A549 (cell line): ENCODE measurements around the gene IGLON5. TPM values are rescaled to one million over a fixed set of nuclear protein-coding genes. Genes with fewer than 3 reads are reported as not detected.
A peak's percentile ranks its signal among the peaks of the same experiment; 100 is the strongest.

Experiments used
- ATAC-seq, 2 experiments: fragments of 200-7000 bp in 1 of 2; fragments of >200 bp in 1 of 2; cut with Nextera tagmentation in 1 of 2; cut with Tn5 transposase in 1 of 2; 3 replicates each; pipeline versions ENCODE4 v1.8.0 to v1.9.1; 2018 to 2020; ENCODE audit warnings: mild to moderate bottlenecking in 1 of 2, moderate library complexity in 1 of 2
- CTCF ChIA-PET: fragments of 300-600 bp; sonication (Branson Sonifier 250); formaldehyde crosslinking; extraction: SDS; loops from one replicate; lab custom pipeline; 2021; ENCODE audit warnings: antibody characterized with exemption, inconsistent platforms; lab: Yijun Ruan, JAX
- POLR2A ChIA-PET: fragments of 350-600 bp; formaldehyde crosslinking; extraction: SDS; loops from one replicate; lab custom pipeline; 2021; ENCODE audit warnings: antibody characterized with exemption, inconsistent platforms; lab: Yijun Ruan, JAX
- DNase-seq, 2 experiments: peaks; one replicate each; pipeline versions ENCODE4 v3.0.0 to v3.0.0-alpha.2; 2011 to 2016; ENCODE audit warnings: low read depth in 1 of 2, low spot score in 1 of 2
- FAIRE-seq: peaks from 2 replicates; lab custom pipeline; 2011; peaks lifted over from hg19 to GRCh38; lab: Jason Lieb, UNC
- H3K27ac ChIP-seq, 2 experiments: fragments of >200 bp; sonication (Bioruptor Twin); formaldehyde crosslinking; 3 replicates each; pipeline ENCODE4 v1.5.1; 2016 to 2017
- H3K4me1 ChIP-seq: fragments of >200 bp; sonication (Bioruptor Twin); formaldehyde crosslinking; 3 replicates; pipeline ENCODE4 v1.6.1; 2016
- H3K4me2 ChIP-seq: fragments of >200 bp; sonication (Bioruptor Twin); formaldehyde crosslinking; 3 replicates; pipeline ENCODE4 v1.6.1; 2016
- H3K4me3 ChIP-seq: fragments of >200 bp; sonication (Bioruptor Twin); formaldehyde crosslinking; 3 replicates; pipeline ENCODE4 v1.5.1; 2016
- H3K9me3 ChIP-seq: fragments of >200 bp; sonication (Bioruptor Twin); formaldehyde crosslinking; 3 replicates; pipeline ENCODE4 v1.6.1; 2016
- CBX2 ChIP-seq: fragments of 200-600 bp; sonication (generic); IDR thresholded peaks from 2 replicates; pipeline ENCODE4 v1.6.1; 2016; ENCODE audit warnings: low read depth, mild to moderate bottlenecking, borderline replicate concordance
- CBX8 ChIP-seq: fragments of 200-600 bp; sonication (generic); IDR thresholded peaks from 2 replicates; pipeline ENCODE4 v1.6.1; 2016
- EHF ChIP-seq: fragments of 250-450 bp; sonication (Bioruptor Pico); IDR thresholded peaks from 2 replicates; pipeline ENCODE4 v1.5.0; 2020; ENCODE audit warnings: mild to moderate bottlenecking
- EP300 ChIP-seq, 2 experiments: fragments of >200 bp; sonication (Bioruptor Twin); formaldehyde crosslinking; IDR thresholded peaks; 2 replicates in 1 of 2; 3 replicates in 1 of 2; pipeline ENCODE4 v1.6.1; 2016 to 2017
- GATA3 ChIP-seq: IDR thresholded peaks from 2 replicates; pipeline ENCODE4 v1.6.1; 2012; ENCODE audit warnings: borderline replicate concordance
- HOXA7 ChIP-seq: fragments of 250-450 bp; sonication (Bioruptor Pico); IDR thresholded peaks from 2 replicates; pipeline ENCODE4 v1.5.0; 2020; ENCODE audit warnings: mild to moderate bottlenecking, moderate library complexity
- MAFK ChIP-seq: fragments of 450-650 bp; IDR thresholded peaks from 2 replicates; pipeline ENCODE4 v1.6.1; 2014; ENCODE audit not compliant: partially characterized antibody
- NR3C1 ChIP-seq: fragments of >200 bp; sonication (Bioruptor Twin); formaldehyde crosslinking; IDR thresholded peaks from 3 replicates; pipeline ENCODE4 v1.6.1; 2017
- PHF8 ChIP-seq: fragments of 200-600 bp; sonication (generic); IDR thresholded peaks from 2 replicates; pipeline ENCODE4 v1.6.1; 2016; ENCODE audit warnings: low read depth, mild to moderate bottlenecking, antibody characterized with exemption, moderate library complexity, borderline replicate concordance
- POLR2A ChIP-seq: IDR thresholded peaks from 2 replicates; pipeline ENCODE4 v1.6.1; 2012; ENCODE audit warnings: mild to moderate bottlenecking, low read length
- POLR2AphosphoS2 ChIP-seq: conservative IDR thresholded peaks from 2 replicates; pipeline ENCODE4 v1.6.1; 2012; ENCODE audit warnings: low read length, improper control_type of control experiment, inconsistent platforms
- RAD21 ChIP-seq, 2 experiments: fragments of >200 bp in 1 of 2; sonication (Bioruptor Twin) in 1 of 2; formaldehyde crosslinking in 1 of 2; IDR thresholded peaks in 1 of 2; conservative IDR thresholded peaks in 1 of 2; 2 replicates in 1 of 2; 3 replicates in 1 of 2; pipeline ENCODE4 v1.6.1; 2012 to 2018; ENCODE audit warnings: inconsistent platforms in 1 of 2
- RARB ChIP-seq: fragments of 250-450 bp; sonication (Bioruptor Pico); IDR thresholded peaks from 2 replicates; pipeline ENCODE4 v1.8.0; 2021; ENCODE audit warnings: mild to moderate bottlenecking, moderate library complexity
- RFX5 ChIP-seq: fragments of 450-650 bp; IDR thresholded peaks from 2 replicates; pipeline ENCODE4 v1.7.1; 2014; ENCODE audit warnings: antibody characterized with exemption, mild to moderate bottlenecking, moderate library complexity
- TP53 ChIP-seq: fragments of 250-450 bp; sonication (Bioruptor Pico); IDR thresholded peaks from 2 replicates; pipeline ENCODE4 v1.5.0; 2021; ENCODE audit warnings: mild to moderate bottlenecking, moderate library complexity
- ZFP36 ChIP-seq: fragments of 450-650 bp; IDR thresholded peaks from 2 replicates; pipeline ENCODE4 v1.6.1; 2014; ENCODE audit warnings: borderline replicate concordance; ENCODE audit not compliant: partially characterized antibody
- whole genome bisulfite sequencing: methylation state at CpG from one replicate; pipeline ENCODE4 v1.1.6; 2017; ENCODE audit errors: missing lambda C conversion rate; 5-methylcytosine and 5-hydroxymethylcytosine counted together
- polyA plus RNA-seq, 4 experiments: library from polyadenylated mRNA; depleted of rRNA in 3 of 4; stranded (reverse); fragments of >200 nt; fragmentation: RNase III in 1 of 4; extraction: RNeasy Plus Mini Kit Qiagen cat#74134 plus additional on column Dnase treatment in 1 of 4; gene quantifications; 2 replicates in 3 of 4; 3 replicates in 1 of 4; pipeline ENCODE4 v1.2.3, GENCODE V29; 2011 to 2017
- TF ChIP-seq, protein P1 (sequence below): fragments of >200 bp; sonication (Bioruptor Twin); formaldehyde crosslinking; IDR thresholded peaks from 2 replicates; pipeline ENCODE4 v1.6.1; 2016
- TF ChIP-seq, protein P2 (sequence below): fragments of >200 bp; sonication (Bioruptor Twin); formaldehyde crosslinking; IDR thresholded peaks from 3 replicates; pipeline ENCODE4 v1.6.1; 2016
- TF ChIP-seq, protein P3 (sequence below): fragments of 200-600 bp; sonication (generic); IDR thresholded peaks from 2 replicates; pipeline ENCODE4 v1.6.1; 2016; ENCODE audit warnings: antibody characterized with exemption, mild to moderate bottlenecking, moderate library complexity
- TF ChIP-seq, protein P4 (sequence below): fragments of >200 bp; sonication (Bioruptor Twin); formaldehyde crosslinking; IDR thresholded peaks from 3 replicates; pipeline ENCODE4 v1.5.1; 2016

IGLON5 gene
- polyA plus RNA-seq, 2 of the 4 experiments (the other 2 are of a cell fraction): 0.04 to 0.06 TPM

DNA sequence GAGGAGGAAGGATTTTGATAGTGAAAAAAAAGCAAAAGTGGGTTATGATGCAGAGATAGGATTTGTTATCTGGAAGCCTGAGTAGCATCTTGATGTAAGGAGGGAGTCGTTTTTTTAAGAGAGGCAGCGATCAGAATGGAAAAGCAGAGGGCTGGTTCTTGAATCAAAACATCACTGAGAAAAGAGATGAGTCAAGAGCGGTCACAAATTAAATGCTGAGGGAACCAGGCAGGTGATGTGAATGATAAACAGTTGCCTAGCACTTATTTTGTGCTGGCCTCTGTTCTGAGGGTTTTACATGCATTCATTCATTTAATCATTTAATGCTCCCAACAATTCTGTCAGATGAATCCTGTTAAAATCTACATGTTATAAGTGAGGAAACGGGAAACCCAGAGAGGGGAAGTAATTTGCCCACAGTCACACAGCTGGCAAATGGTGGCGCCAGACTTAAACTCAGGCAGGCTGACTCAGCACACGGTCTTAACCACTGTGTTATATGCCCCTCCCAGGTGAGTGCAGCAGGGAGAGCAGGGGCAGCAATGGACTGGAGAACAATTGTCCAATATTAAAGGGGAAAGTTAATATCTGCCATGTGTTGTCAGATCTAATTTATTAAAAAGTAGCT, 39.1 kb upstream of the IGLON5 start:
- Histone ChIP-seq H3K4me2 (no peak overlapping the region), H3K4me1 (peaks cover 12% of the 10 kb centered on the region; the same call in 2 of the 3 replicates), H3K4me3 (no peak overlapping the region), H3K9me3 (no peaks in the 10 kb centered on the region), H3K27ac (no peak overlapping the region)
- ATAC-seq (no peak), FAIRE-seq (no peak), DNase-seq (no peak)
- ChIA-PET CTCF (interaction anchor here (1.0 to 2.9 kb wide), 3 partner anchors 10 to 15 kb away, joined by 3 to 12 read pairs (median 5); no protein-coding TSS in a partner anchor), POLR2A (no interaction called here)
- 61% methylated on average over 6 of the region's 6 CpGs for WGBS
- TF ChIP-seq CBX8 (no peak), EP300 (IDR thresholded peaks at IDR 0.05) (no peak), MAFK (peak; percentile 7)

DNA sequence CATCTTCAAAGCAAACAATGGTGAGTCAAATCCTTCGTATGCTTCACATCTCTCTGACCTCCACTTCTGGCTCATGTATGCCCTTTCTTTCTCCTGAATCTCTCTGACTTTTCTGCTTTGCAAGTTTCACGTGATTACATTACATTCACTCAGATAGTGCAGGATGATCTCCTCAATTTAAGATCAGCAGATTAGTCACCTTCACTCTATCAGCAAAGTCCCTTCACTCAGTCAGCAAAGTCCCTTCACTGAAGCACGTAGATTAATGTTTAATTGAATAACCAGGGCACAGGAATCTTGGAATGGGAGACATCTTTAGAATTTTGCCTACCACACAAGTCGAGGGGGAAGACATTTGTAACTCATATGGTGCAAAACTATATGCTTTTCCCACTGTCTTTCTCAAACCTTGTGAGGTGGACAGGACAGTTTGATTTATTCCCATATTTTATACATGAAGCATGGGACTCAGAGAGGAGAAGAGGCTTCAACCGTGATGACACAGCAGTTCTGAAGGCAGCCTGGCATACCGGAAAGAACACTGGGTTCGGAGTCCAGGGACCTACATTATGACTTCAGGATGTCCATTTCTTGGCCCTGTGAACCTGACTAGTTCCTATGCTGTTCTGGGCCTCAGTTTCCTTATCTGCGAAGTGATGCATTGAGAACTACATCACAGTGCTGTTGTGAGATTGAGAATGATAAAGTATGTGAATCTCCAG, 37.2 kb upstream of the IGLON5 start:
- POLR2A ChIA-PET: no interaction called here
- Histone ChIP-seq H3K9me3 (no peaks in the 10 kb centered on the region), H3K27ac (peak overlapping the region; percentile 32 to 39; a peak in 4 of 6 replicates), H3K4me3 (no peak overlapping the region), H3K4me1 (peaks cover 12% of the 10 kb centered on the region; the same call in 2 of the 3 replicates), H3K4me2 (peak overlapping the region; percentile 37)
- peak; percentile 49 for FAIRE-seq
- ATAC-seq: peak; percentile 57 to 72; a peak in 4 of 6 replicates
- CTCF ChIA-PET: interaction anchor here (2.9 kb wide), 1 partner anchor 15 kb away, joined by 12 read pairs; no protein-coding TSS in a partner anchor
- peak in 1 of 2 experiments; percentile 37 for DNase-seq
- WGBS: 43% methylated on average over 8 of the region's 8 CpGs
- TF ChIP-seq PHF8: no peak
- TF ChIP-seq HOXA7 (CRISPR knock-in tag): no peak
- TF ChIP-seq MAFK: peak; percentile 87
- no peak for TF ChIP-seq NR3C1
- no peak for TF ChIP-seq CBX2

DNA sequence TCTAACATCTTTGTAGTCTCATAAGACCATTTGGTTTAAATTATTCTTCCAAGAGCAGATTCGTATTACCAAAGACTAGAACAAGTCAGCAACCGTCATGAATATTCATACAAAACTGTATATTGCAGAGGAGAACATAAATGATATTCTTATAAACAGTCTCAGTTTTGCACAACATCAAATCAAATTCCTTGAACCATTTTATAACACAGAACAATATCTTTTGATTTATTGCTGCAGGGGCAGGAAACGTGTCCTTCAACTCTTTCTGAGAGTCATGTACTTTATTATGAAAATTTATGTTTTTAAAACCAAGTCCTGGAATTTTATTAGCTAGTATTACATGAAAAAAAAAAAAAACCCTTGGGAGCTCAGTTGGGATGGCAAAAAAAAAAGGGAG, 34.3 kb upstream of the IGLON5 start:
- no peak for ATAC-seq
- ChIA-PET POLR2A (no interaction called here), CTCF (interaction anchor here (1.7 kb wide), 1 partner anchor 18 kb away, joined by 5 read pairs; no protein-coding TSS in a partner anchor)
- Histone ChIP-seq H3K4me3 (no peak overlapping the region), H3K27ac (no peak overlapping the region), H3K4me2 (no peak overlapping the region), H3K4me1 (peaks cover 12% of the 10 kb centered on the region; the same call in 2 of the 3 replicates), H3K9me3 (peaks cover 4% of the 10 kb centered on the region; the same call in 1 of the 3 replicates)
- TF ChIP-seq, protein P1, sequence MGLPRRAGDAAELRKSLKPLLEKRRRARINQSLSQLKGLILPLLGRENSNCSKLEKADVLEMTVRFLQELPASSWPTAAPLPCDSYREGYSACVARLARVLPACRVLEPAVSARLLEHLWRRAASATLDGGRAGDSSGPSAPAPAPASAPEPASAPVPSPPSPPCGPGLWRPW: no peak
- TF ChIP-seq EHF (CRISPR knock-in tag) (no peak), RAD21 (conservative IDR thresholded peaks at IDR 0.05 in 1 of 2, IDR thresholded peaks at IDR 0.05 in 1 of 2) (no peak)
- 23% methylated on average over 3 of the region's 3 CpGs for WGBS
- no peak for DNase-seq
- FAIRE-seq: peak; percentile 13

DNA sequence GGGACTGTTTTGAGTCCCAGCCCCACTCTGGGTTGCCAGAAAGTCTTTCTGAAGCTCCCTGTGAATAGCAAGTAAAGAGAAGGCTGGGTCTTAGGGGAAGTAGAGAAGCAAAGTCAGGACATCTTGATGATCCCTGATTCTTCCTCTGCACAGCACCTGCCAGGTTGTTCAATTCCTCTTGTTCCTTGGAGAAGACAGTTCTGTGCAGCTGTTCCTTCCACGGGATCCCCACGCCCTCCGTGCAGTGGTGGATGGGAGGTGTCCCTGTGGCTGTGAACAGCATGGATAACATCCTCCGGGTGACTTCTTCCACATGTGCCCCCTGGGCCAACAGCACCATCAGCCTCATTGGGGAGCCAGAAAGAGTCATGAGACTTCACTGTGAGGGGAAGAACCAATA, 29.1 kb upstream of the IGLON5 start:
- ATAC-seq: no peak
- Histone ChIP-seq H3K9me3 (peaks cover 16% of the 10 kb centered on the region; the same call in 2 of the 3 replicates), H3K4me1 (no peaks in the 10 kb centered on the region), H3K4me2 (no peak overlapping the region), H3K27ac (no peak overlapping the region), H3K4me3 (no peak overlapping the region)
- no peak for DNase-seq
- no peak for FAIRE-seq
- 2% methylated on average over 4 of the region's 4 CpGs for WGBS
- ChIA-PET CTCF (interaction anchor here (0.6 to 1.8 kb wide), 4 partner anchors 11 to 139 kb away, joined by 3 to 4 read pairs (median 4); no protein-coding TSS in a partner anchor), POLR2A (no interaction called here)
- no peak for TF ChIP-seq RFX5
- TF ChIP-seq, protein P1: no peak
- TF ChIP-seq ZFP36: no peak
- TF ChIP-seq, protein P2, sequence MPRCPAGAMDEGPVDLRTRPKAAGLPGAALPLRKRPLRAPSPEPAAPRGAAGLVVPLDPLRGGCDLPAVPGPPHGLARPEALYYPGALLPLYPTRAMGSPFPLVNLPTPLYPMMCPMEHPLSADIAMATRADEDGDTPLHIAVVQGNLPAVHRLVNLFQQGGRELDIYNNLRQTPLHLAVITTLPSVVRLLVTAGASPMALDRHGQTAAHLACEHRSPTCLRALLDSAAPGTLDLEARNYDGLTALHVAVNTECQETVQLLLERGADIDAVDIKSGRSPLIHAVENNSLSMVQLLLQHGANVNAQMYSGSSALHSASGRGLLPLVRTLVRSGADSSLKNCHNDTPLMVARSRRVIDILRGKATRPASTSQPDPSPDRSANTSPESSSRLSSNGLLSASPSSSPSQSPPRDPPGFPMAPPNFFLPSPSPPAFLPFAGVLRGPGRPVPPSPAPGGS: no peak
- TF ChIP-seq, protein P3, sequence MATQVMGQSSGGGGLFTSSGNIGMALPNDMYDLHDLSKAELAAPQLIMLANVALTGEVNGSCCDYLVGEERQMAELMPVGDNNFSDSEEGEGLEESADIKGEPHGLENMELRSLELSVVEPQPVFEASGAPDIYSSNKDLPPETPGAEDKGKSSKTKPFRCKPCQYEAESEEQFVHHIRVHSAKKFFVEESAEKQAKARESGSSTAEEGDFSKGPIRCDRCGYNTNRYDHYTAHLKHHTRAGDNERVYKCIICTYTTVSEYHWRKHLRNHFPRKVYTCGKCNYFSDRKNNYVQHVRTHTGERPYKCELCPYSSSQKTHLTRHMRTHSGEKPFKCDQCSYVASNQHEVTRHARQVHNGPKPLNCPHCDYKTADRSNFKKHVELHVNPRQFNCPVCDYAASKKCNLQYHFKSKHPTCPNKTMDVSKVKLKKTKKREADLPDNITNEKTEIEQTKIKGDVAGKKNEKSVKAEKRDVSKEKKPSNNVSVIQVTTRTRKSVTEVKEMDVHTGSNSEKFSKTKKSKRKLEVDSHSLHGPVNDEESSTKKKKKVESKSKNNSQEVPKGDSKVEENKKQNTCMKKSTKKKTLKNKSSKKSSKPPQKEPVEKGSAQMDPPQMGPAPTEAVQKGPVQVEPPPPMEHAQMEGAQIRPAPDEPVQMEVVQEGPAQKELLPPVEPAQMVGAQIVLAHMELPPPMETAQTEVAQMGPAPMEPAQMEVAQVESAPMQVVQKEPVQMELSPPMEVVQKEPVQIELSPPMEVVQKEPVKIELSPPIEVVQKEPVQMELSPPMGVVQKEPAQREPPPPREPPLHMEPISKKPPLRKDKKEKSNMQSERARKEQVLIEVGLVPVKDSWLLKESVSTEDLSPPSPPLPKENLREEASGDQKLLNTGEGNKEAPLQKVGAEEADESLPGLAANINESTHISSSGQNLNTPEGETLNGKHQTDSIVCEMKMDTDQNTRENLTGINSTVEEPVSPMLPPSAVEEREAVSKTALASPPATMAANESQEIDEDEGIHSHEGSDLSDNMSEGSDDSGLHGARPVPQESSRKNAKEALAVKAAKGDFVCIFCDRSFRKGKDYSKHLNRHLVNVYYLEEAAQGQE: no peak
- no peak for TF ChIP-seq POLR2AphosphoS2
- no peak for TF ChIP-seq POLR2A
- TF ChIP-seq RARB: no peak
- TF ChIP-seq, protein P4, sequence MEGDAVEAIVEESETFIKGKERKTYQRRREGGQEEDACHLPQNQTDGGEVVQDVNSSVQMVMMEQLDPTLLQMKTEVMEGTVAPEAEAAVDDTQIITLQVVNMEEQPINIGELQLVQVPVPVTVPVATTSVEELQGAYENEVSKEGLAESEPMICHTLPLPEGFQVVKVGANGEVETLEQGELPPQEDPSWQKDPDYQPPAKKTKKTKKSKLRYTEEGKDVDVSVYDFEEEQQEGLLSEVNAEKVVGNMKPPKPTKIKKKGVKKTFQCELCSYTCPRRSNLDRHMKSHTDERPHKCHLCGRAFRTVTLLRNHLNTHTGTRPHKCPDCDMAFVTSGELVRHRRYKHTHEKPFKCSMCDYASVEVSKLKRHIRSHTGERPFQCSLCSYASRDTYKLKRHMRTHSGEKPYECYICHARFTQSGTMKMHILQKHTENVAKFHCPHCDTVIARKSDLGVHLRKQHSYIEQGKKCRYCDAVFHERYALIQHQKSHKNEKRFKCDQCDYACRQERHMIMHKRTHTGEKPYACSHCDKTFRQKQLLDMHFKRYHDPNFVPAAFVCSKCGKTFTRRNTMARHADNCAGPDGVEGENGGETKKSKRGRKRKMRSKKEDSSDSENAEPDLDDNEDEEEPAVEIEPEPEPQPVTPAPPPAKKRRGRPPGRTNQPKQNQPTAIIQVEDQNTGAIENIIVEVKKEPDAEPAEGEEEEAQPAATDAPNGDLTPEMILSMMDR: no peak
- no peak for TF ChIP-seq PHF8
- TF ChIP-seq GATA3: no peak
- no peak for TF ChIP-seq TP53
